Stimulated activated CD4-positive, alpha-beta T cell treated with anti-CD3 and anti-CD28 coated beads, TNF-alpha, amount 100 ng/mL, for 48 hours (primary cell): ENCODE measurements around the gene PSAPL1.

Experiments
- DNase-seq, 3 donors: peaks; one replicate each; pipeline ENCODE4 v3.0.0-alpha.2; 2020; ENCODE audit warnings: low read depth in 3 of 3

The PSAPL1 gene

GRCh38 chr4:7396186-7396910 lies 38.4 kb downstream of the PSAPL1 start:
- DNase-seq, result no peak

GRCh38 chr4:7395645-7396044 lies 39.1 kb downstream of the PSAPL1 start:
- DNase-seq, result no peak

GRCh38 chr4:7394681-7395451 lies 39.9 kb downstream of the PSAPL1 start:
- DNase-seq, result no peak

- DNase-seq, result no peak
Observed at GRCh38 chr4:7393601-7394575, 40.8 kb downstream of the PSAPL1 start.

GRCh38 chr4:7392438-7393421 lies 42.0 kb downstream of the PSAPL1 start:
- no peak for DNase-seq

- no peak for DNase-seq
Observed at GRCh38 chr4:7391637-7392437, 42.9 kb downstream of the PSAPL1 start.

- no peak for DNase-seq
Observed at GRCh38 chr4:7390906-7391636, 43.7 kb downstream of the PSAPL1 start.

- no peak for DNase-seq
Observed at GRCh38 chr4:7390336-7390735, 44.4 kb downstream of the PSAPL1 start.

- no peak for DNase-seq
Observed at GRCh38 chr4:7389719-7390118, 45.0 kb downstream of the PSAPL1 start.

DNA sequence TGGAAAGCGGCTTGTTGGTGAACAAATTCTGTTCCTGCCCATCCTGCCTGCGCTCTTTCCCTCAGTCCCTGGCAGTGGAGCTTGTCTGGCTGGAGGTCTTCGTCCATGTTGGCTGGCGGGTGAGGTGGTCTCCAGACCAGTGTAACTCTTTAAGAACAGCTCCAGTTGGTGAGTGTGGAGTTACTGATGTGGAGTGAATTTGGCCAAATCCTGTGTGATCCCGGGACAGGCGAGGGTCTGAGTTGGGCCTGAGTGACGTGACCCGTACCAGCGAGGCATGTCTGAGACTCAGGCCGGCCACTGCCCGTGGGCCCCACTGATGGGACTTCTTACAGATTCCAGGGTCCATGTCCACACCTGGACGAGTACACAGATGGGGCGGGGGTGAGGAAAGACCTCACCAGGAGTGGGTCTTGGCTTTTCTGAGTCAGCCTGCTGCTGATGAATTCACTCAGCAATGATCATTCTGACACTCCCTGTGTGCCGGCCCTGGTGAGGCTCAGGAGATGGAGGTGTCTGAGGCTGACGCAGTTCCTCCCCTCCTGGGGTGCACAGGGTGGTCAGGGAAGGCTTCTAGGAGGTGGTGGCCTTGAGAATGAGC lies 45.5 kb downstream of the PSAPL1 start:
- no peak for DNase-seq

GRCh38 chr4:7388627-7389026 lies 46.1 kb downstream of the PSAPL1 start:
- DNase-seq, result no peak

GRCh38 chr4:7387925-7388324 lies 46.8 kb downstream of the PSAPL1 start:
- no peak for DNase-seq

- DNase-seq, result no peak
Observed at GRCh38 chr4:7384929-7385890, 49.5 kb downstream of the PSAPL1 start.

DNA sequence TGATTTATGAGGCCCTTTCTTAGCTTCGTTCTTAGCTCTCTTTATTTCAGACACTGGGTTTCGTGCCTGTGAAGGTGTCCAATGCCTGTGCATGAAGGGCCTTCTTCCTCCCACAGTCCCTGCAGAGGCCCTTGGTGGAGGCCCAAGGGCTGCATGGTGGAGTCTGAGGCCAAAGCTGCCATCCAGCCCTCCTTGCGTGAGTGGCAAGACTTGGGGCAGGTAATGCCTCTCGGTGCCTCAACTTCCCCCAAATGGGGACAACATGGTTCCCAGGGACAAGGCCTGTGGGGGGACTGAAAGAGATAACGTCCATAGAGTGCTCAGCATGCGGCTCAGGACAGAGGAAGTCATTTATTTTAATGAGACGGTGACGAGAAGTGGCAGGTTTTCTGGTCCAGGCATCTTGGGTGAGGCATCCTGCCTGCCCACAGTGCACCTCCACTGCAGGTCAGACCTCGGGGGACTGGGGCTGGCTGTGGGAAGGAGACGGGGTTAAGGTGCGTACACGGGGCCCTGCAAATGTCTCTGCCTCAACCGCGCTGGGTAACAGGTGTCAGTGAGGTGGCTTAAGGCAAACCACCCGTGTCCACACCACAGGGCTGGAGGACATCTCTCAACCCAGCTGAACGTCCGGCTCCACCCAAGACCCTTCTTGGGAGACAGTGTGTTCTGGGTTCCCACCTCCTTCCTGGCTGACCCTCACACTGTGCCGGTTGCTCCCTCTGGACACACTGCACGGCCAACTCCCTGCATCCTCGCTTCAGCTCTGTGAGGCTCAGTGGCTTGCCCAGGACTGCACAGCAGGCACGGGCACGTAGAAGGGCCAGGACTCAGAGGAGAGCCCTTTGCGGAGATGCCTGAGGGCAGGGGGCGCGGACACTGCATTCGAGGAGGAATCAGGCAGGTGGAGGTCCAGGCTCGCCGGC lies 50.5 kb downstream of the PSAPL1 start:
- no peak for DNase-seq

- no peak for DNase-seq
Observed at GRCh38 chr4:7383266-7383665, 51.5 kb downstream of the PSAPL1 start.

- no peak for DNase-seq
Observed at GRCh38 chr4:7382634-7383014, 52.1 kb downstream of the PSAPL1 start.
